ENCODE results near the gene ARFGAP1.

The ARFGAP1 gene

GRCh38 chr20:63275825-63276224 lies 3.2 kb downstream of the ARFGAP1 start:
- no peak for DNase-seq
- peaks cover 3% of the 10 kb centered on the region; the same call in 1 of the 2 replicates for H3K4me1 ChIP-seq
- peaks cover 32% of the 10 kb centered on the region for H3K36me3 ChIP-seq
- no peaks in the 10 kb centered on the region for H3K27me3 ChIP-seq
- no peak for TF ChIP-seq CTCF (IDR thresholded peaks at IDR 0.05; ENCODE audit: low read depth, low read length)
- no peak overlapping the region for H3K4me3 ChIP-seq (ENCODE audit: low read depth, low read length)
- H3K9me3 ChIP-seq: no peaks in the 10 kb centered on the region

GRCh38 chr20:63276956-63277355 lies 4.3 kb downstream of the ARFGAP1 start:
- peaks cover 3% of the 10 kb centered on the region; the same call in 1 of the 2 replicates for H3K4me1 ChIP-seq
- H3K4me3 ChIP-seq (ENCODE audit: low read depth, low read length): no peak overlapping the region
- no peaks in the 10 kb centered on the region for H3K27me3 ChIP-seq
- no peak for DNase-seq
- H3K36me3 ChIP-seq: peaks cover 41% of the 10 kb centered on the region
- no peak for TF ChIP-seq CTCF (IDR thresholded peaks at IDR 0.05; ENCODE audit: low read depth, low read length)
- no peaks in the 10 kb centered on the region for H3K9me3 ChIP-seq

GRCh38 chr20:63277466-63278272 lies 5.1 kb downstream of the ARFGAP1 start:
- H3K9me3 ChIP-seq: no peaks in the 10 kb centered on the region
- peaks cover 3% of the 10 kb centered on the region; the same call in 1 of the 2 replicates for H3K4me1 ChIP-seq
- TF ChIP-seq CTCF (IDR thresholded peaks at IDR 0.05; ENCODE audit: low read depth, low read length): no peak
- DNase-seq: no peak
- H3K27me3 ChIP-seq: no peaks in the 10 kb centered on the region
- H3K4me3 ChIP-seq (ENCODE audit: low read depth, low read length): no peak overlapping the region
- peaks cover 42% of the 10 kb centered on the region for H3K36me3 ChIP-seq

- H3K4me3 ChIP-seq (ENCODE audit: low read depth, low read length): no peak overlapping the region
- no peak for TF ChIP-seq CTCF (IDR thresholded peaks at IDR 0.05; ENCODE audit: low read depth, low read length)
- H3K27me3 ChIP-seq: no peaks in the 10 kb centered on the region
- DNase-seq: no peak
- no peaks in the 10 kb centered on the region for H3K9me3 ChIP-seq
- H3K4me1 ChIP-seq: peaks cover 3% of the 10 kb centered on the region; the same call in 1 of the 2 replicates
- H3K36me3 ChIP-seq: peaks cover 51% of the 10 kb centered on the region
Measured at GRCh38 chr20:63278661-63279060, 6.0 kb downstream of the ARFGAP1 start.

- DNase-seq: no peak
- TF ChIP-seq CTCF (IDR thresholded peaks at IDR 0.05; ENCODE audit: low read depth, low read length): no peak
- Histone ChIP-seq H3K4me3 (ENCODE audit: low read depth, low read length) (no peak overlapping the region), H3K36me3 (peaks cover 55% of the 10 kb centered on the region), H3K4me1 (no peaks in the 10 kb centered on the region), H3K9me3 (no peaks in the 10 kb centered on the region), H3K27me3 (no peaks in the 10 kb centered on the region)
Measured at GRCh38 chr20:63279931-63280330, 7.3 kb downstream of the ARFGAP1 start.

GRCh38 chr20:63280371-63280770 lies 7.8 kb downstream of the ARFGAP1 start:
- H3K27me3 ChIP-seq: no peaks in the 10 kb centered on the region
- no peaks in the 10 kb centered on the region for H3K4me1 ChIP-seq
- H3K4me3 ChIP-seq (ENCODE audit: low read depth, low read length): no peak overlapping the region
- H3K9me3 ChIP-seq: no peaks in the 10 kb centered on the region
- H3K36me3 ChIP-seq: peaks cover 55% of the 10 kb centered on the region
- no peak for TF ChIP-seq CTCF (IDR thresholded peaks at IDR 0.05; ENCODE audit: low read depth, low read length)
- DNase-seq: no peak

Measured in BE2C (cell line).